Measurements from ENCODE around the gene MYO1E.

DNA sequence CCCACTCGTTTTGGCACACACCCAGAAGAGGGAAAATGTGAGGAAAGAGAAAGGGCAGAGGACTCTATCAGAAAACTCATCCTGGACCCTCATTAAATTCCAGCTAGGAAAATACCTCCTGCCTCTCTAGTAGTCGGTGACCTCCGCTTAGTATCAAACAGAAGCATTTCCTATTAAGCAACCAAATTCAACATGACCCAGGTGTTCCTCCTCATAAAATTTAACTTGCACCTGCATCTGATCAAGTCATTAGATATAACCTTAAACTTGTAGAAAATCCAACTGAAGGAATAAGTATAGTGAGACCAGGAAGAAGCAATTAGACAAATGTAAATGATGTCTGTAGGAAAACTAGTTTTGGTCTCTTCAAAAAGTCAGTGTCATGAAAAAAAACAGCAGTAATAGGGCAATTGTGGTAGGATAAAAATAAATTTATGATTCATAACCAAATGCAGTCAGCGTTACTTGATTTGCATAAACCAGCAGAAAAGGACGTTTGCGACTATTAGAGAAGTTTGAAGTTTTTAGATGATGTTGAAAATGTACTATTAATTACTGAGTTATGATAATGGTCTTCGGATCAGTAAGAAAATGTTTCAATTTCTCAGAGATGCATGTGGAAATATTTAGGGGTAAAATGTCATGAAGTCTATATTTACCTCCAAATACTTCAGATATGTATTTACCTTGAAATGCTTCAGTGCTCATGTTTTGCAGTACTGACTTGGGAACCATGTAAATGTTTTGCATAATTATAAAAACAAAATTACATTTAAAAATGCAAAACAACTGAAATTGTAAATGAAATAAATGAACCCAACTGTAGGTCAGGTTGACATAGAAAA, 121.4 kb downstream of the MYO1E start:
- no peak for TF ChIP-seq POLR2AphosphoS5 (IDR thresholded peaks at IDR 0.05)
- TF ChIP-seq, protein P1, sequence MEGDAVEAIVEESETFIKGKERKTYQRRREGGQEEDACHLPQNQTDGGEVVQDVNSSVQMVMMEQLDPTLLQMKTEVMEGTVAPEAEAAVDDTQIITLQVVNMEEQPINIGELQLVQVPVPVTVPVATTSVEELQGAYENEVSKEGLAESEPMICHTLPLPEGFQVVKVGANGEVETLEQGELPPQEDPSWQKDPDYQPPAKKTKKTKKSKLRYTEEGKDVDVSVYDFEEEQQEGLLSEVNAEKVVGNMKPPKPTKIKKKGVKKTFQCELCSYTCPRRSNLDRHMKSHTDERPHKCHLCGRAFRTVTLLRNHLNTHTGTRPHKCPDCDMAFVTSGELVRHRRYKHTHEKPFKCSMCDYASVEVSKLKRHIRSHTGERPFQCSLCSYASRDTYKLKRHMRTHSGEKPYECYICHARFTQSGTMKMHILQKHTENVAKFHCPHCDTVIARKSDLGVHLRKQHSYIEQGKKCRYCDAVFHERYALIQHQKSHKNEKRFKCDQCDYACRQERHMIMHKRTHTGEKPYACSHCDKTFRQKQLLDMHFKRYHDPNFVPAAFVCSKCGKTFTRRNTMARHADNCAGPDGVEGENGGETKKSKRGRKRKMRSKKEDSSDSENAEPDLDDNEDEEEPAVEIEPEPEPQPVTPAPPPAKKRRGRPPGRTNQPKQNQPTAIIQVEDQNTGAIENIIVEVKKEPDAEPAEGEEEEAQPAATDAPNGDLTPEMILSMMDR (IDR thresholded peaks at IDR 0.05), result no peak
- TF ChIP-seq EP300 (IDR thresholded peaks at IDR 0.05), result no peak

Measured in sigmoid colon (tissue), 4 donors.